RCC 7860 (cell line): Measurements from ENCODE around the gene ATXN7.

Experiments used
- DNase-seq: peaks from one replicate; pipeline ENCODE4 v3.0.0-alpha.2; 2015; ENCODE audit warnings: low spot score
- FAIRE-seq: peaks from 2 replicates; lab custom pipeline; 2012; peaks lifted over from hg19 to GRCh38; lab: Jason Lieb, UNC

The ATXN7 gene

GRCh38 chr3:63980830-63981498 is 117.3 kb downstream of the ATXN7 start:
- DNase-seq (no peak), FAIRE-seq (no peak)

DNA sequence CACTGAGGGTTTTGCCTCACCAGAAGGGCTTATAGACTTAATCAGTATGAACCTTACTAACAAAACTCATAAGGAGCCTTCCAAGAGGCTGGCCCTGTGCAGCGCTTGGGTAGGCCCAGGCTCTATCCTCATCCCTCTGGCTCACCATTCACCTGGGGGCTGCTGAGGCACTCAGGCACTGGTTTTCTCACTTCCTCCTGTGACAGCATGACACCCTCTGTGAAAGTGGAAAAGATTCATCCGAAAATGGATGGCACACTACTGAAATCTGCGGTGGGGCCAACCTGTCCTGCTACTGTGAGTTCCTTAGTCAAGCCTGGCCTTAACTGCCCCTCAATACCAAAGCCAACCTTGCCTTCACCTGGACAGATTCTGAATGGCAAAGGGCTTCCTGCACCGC is 118.3 kb downstream of the ATXN7 start:
- DNase-seq (no peak), FAIRE-seq (no peak)

GRCh38 chr3:63984391-63984790 is 120.7 kb downstream of the ATXN7 start:
- no peak for DNase-seq
- FAIRE-seq = no peak

DNA sequence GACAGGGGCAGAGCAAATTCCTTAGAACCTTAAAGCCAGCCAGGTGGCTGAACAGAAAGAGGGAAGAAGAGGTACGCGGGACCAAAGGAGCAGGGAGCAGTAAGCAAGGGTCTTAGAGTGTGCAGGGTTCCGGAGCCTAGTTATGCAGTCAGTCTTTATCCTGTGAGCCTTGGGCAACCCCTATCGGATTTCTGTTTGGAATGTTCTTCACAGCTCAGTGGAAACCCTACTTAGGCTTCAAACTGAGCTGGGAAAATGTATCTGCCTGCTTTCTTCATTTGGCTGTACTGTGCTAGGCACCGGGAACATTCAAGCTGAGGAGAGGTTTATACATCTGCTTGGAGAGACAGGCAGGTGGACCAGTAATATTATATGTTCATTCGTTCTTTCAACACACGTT is 122.5 kb downstream of the ATXN7 start:
- DNase-seq = no peak
- FAIRE-seq = no peak

- no peak for FAIRE-seq
Measured at GRCh38 chr3:63986831-63987230, 123.2 kb downstream of the ATXN7 start.

GRCh38 chr3:63988943-63989342 is 125.3 kb downstream of the ATXN7 start:
- DNase-seq = no peak
- FAIRE-seq = no peak

More at GRCh38 chr3:63986831-63987230, 123.2 kb downstream of the ATXN7 start:
- DNase-seq = no peak

GRCh38 chr3:63990204-63990603 is 126.5 kb downstream of the ATXN7 start:
- no peak for DNase-seq
- FAIRE-seq = no peak

GRCh38 chr3:63990733-63991132 is 127.1 kb downstream of the ATXN7 start:
- FAIRE-seq (no peak), DNase-seq (no peak)

- no peak for FAIRE-seq
- no peak for DNase-seq
Measured at GRCh38 chr3:63991666-63992065, 128.0 kb downstream of the ATXN7 start.

DNA sequence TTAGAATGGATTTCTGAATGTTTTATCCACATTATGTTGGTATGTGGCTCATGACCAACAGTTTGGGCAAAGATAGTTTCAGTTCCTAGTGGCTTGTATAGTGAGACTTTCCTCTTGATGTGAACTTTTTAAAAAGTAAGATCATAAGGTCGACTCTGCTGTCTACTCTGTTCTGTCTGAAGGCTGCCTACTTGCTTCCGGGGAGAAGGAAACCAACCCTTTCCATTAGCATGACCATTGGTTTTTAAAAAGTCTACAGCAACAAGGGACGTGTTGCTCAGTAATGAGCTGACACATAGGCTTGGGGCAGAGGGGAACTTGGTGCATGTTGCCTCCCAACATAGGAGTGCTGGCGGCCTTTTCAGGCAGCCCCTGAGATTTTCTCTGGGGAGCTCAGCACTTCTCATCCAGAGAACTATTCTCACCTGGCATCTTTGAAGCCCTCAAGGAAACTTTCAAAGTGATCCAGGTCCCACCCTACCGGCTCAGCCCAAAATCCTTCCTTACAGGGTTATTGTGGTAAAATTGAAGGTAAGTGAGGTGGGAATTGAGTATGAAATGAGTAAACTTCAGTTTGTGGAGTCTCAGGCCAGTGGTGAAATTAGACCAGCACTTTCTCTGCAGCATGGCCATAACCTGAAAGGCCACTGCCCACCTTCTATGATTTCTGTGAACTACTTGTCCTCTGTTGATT is 129.0 kb downstream of the ATXN7 start:
- FAIRE-seq (no peak), DNase-seq (no peak)

- no peak for FAIRE-seq
- peak; percentile 51 for DNase-seq
Measured at GRCh38 chr3:63993653-63994079, 130.0 kb downstream of the ATXN7 start.

- FAIRE-seq = no peak
- DNase-seq = no peak
Measured at GRCh38 chr3:63995086-63995485, 131.4 kb downstream of the ATXN7 start.

GRCh38 chr3:63998852-63999754 is 135.4 kb downstream of the ATXN7 start:
- no peak for FAIRE-seq
- no peak for DNase-seq

DNA sequence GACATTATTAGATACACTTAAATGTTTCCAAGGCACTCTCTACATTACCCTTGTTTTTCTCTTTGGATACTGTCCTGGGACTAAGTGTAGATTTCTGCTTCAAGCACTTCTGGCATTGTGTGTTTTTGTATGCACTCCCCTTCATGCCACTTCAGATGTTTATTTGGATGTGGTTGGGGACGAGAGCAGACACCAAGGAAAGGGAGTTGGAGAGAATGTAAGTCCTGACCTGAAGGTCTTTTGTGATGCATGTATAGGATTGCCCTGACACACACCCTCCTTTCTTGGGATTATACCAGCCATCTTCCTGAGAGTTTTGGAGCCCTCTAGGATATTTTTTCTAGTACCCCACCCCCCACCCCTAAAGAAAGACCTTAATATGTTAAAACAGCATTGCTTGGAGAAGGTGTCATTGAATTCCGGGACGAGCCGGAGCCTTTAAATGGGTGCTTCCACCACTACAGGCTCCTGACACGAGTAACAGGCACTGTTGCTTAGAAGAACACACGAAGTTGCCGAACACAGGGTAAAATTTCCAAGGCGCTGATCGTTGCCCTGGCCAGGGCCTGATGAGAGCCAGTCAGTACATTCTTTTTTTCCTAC is 136.9 kb downstream of the ATXN7 start:
- FAIRE-seq (no peak), DNase-seq (no peak)

DNA sequence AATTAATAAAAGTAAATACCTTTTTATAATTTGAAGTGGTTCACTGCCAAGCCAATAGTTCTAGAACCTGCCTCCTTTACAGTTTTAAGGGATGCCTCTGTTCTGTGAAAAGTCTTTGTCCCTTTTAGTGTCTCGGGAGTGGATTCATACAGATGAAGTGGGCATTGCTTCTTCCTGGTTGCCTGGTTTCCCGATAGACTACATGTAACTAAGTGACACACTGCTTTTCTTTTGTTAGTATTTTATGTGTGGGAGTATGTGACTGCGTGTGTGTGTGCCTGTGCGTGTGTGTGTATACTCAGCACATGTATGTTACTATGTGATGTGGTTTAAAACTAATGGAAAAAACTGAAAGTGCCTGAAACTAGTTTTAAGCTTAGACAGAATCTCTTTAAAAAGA is 138.6 kb downstream of the ATXN7 start:
- no peak for FAIRE-seq

GRCh38 chr3:64003589-64003988 is 139.9 kb downstream of the ATXN7 start:
- DNase-seq (no peak), FAIRE-seq (no peak)

More for the DNA sequence above, 138.6 kb downstream of the ATXN7 start:
- no peak for DNase-seq

DNA sequence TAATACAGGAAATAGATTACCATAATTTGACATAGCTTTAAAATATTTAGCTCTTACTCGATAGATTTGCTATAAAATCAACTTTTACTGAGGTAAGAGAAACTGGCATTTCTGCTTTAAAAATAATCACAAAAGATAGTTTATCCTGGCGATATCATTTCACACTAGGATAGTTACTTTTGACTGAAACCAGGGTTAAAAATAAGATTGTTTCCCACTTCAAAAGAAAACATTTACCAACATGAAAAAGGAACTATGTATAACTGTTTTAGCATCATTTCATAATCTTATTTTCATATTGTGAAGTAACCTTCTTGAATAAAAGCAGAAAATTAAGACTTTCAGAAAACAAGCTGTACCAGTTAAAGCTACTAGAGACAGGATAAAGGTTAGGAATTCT is 144.3 kb downstream of the ATXN7 start:
- FAIRE-seq = no peak
- DNase-seq = no peak

DNA sequence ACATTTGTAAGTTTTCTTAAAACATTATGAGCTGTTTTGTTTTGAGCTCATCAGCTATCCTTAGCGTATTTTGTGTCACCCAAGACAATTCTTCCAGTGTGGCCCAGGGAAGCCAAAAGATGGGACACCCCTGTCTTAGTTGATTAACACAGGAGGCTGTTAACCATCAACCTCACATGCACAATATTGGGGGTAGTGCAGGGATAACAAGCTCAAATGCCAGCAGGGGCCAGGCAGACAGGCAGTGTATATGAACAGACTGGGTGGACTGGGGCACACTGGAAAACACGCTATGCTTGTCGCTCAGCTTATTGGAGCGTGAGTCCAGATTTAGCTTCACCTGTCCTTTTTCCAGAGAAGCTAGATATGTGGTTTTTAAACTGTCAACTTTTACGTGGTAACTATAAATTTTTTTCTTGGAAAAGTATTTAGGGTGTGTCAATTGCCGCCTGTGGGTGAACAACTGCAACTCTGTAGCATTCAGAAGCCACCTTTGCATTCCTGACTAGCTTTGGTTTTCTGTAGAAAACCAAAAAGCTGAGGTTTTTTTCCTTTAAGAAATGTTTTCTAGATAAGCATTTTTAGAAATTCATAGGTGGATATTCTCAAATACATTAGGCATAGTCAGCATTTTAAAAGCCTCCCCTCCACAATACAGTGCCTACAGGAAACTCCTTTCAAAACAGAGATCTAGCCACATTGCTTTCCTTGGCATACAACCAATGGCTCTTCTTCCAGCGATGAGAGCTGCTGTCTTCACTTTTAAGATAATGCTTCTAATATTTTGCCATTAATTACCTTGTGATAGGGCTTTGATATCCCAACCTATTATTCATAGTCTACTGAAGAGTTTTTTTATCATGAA is 145.1 kb downstream of the ATXN7 start:
- no peak for DNase-seq
- FAIRE-seq = no peak

GRCh38 chr3:64009528-64009927 is 145.9 kb downstream of the ATXN7 start:
- no peak for DNase-seq
- no peak for FAIRE-seq

GRCh38 chr3:64010199-64010598 is 146.5 kb downstream of the ATXN7 start:
- FAIRE-seq (no peak), DNase-seq (no peak)
